HL-60 (cell line): ENCODE measurements around the gene PLEKHD1.

Experiments
- GABPA ChIP-seq: IDR thresholded peaks from 2 replicates; pipeline ENCODE4 v1.6.1; 2012; ENCODE audit warnings: low read depth
- POLR2AphosphoS5 ChIP-seq: IDR thresholded peaks from 2 replicates; pipeline ENCODE4 v1.6.1; 2012; ENCODE audit warnings: low read depth
- SPI1 ChIP-seq: IDR thresholded peaks from 2 replicates; pipeline ENCODE4 v1.6.1; 2012; ENCODE audit warnings: low read depth, mild to moderate bottlenecking, borderline replicate concordance
- TF ChIP-seq, protein P1 (sequence below): IDR thresholded peaks from 2 replicates; pipeline ENCODE4 v1.6.1; 2012; ENCODE audit warnings: low read depth; ENCODE audit not compliant: insufficient replicate concordance
- TF ChIP-seq, protein P2 (sequence below): IDR thresholded peaks from one replicate; pipeline ENCODE4 v1.5.1; 2011; ENCODE audit warnings: low read length, control low read depth, inconsistent platforms; ENCODE audit not compliant: insufficient read depth

DNA sequence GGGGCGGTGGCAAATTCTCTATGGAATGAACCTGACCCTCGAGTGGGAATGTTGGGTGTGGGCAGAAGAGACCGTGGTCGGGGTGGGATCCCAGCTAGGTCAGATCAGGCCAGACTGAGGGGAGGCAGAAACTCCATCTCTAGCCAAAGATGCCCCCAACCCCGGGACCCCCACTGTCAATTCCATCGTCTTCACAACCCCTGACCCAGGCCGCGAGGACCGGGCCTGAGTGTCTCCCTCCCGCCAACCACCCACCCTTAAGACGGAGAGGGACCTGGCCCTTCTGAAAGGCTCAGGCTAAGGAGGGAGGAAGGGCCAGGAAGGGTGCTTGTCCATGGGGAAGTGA lies 760 bp downstream of the PLEKHD1 start:
- TF ChIP-seq, protein P1, sequence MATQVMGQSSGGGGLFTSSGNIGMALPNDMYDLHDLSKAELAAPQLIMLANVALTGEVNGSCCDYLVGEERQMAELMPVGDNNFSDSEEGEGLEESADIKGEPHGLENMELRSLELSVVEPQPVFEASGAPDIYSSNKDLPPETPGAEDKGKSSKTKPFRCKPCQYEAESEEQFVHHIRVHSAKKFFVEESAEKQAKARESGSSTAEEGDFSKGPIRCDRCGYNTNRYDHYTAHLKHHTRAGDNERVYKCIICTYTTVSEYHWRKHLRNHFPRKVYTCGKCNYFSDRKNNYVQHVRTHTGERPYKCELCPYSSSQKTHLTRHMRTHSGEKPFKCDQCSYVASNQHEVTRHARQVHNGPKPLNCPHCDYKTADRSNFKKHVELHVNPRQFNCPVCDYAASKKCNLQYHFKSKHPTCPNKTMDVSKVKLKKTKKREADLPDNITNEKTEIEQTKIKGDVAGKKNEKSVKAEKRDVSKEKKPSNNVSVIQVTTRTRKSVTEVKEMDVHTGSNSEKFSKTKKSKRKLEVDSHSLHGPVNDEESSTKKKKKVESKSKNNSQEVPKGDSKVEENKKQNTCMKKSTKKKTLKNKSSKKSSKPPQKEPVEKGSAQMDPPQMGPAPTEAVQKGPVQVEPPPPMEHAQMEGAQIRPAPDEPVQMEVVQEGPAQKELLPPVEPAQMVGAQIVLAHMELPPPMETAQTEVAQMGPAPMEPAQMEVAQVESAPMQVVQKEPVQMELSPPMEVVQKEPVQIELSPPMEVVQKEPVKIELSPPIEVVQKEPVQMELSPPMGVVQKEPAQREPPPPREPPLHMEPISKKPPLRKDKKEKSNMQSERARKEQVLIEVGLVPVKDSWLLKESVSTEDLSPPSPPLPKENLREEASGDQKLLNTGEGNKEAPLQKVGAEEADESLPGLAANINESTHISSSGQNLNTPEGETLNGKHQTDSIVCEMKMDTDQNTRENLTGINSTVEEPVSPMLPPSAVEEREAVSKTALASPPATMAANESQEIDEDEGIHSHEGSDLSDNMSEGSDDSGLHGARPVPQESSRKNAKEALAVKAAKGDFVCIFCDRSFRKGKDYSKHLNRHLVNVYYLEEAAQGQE = no peak
- TF ChIP-seq POLR2AphosphoS5 = no peak
- TF ChIP-seq, protein P2, sequence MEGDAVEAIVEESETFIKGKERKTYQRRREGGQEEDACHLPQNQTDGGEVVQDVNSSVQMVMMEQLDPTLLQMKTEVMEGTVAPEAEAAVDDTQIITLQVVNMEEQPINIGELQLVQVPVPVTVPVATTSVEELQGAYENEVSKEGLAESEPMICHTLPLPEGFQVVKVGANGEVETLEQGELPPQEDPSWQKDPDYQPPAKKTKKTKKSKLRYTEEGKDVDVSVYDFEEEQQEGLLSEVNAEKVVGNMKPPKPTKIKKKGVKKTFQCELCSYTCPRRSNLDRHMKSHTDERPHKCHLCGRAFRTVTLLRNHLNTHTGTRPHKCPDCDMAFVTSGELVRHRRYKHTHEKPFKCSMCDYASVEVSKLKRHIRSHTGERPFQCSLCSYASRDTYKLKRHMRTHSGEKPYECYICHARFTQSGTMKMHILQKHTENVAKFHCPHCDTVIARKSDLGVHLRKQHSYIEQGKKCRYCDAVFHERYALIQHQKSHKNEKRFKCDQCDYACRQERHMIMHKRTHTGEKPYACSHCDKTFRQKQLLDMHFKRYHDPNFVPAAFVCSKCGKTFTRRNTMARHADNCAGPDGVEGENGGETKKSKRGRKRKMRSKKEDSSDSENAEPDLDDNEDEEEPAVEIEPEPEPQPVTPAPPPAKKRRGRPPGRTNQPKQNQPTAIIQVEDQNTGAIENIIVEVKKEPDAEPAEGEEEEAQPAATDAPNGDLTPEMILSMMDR = no peak
- no peak for TF ChIP-seq GABPA
- no peak for TF ChIP-seq SPI1
